HepG2 (cell line): ENCODE measurements around the gene TBC1D22A. TPM values are rescaled to one million over a fixed set of nuclear protein-coding genes. Genes with fewer than 3 reads are reported as not detected.

Experiments used
- AHR ChIP-seq: IDR thresholded peaks from 2 replicates; pipeline ENCODE4 v1.6.1; 2018; ENCODE audit warnings: missing genetic modification reagents, missing compliant biosample characterization
- CEBPZ ChIP-seq: IDR thresholded peaks from 2 replicates; pipeline ENCODE4 v1.6.1; 2012; ENCODE audit warnings: low read length, improper control_type of control experiment
- ERF ChIP-seq: IDR thresholded peaks from 2 replicates; pipeline ENCODE4 v1.6.1; 2018; ENCODE audit warnings: missing biosample characterization, missing genetic modification reagents
- ESRRA ChIP-seq: sonication (generic); formaldehyde crosslinking; IDR thresholded peaks from 2 replicates; pipeline ENCODE4 v1.5.1; 2020; ENCODE audit warnings: mild to moderate bottlenecking, low read depth, missing genetic modification reagents
- GLMP ChIP-seq: sonication (generic); formaldehyde crosslinking; IDR thresholded peaks from 2 replicates; pipeline ENCODE4 v1.9.0; 2021; ENCODE audit warnings: missing genetic modification reagents, mild to moderate bottlenecking, borderline replicate concordance
- HCFC1 ChIP-seq: fragments of 150-350 bp; IDR thresholded peaks from 2 replicates; pipeline ENCODE4 v1.6.1; 2014; ENCODE audit warnings: low read depth, low read length
- HOXD1 ChIP-seq: sonication (generic); formaldehyde crosslinking; IDR thresholded peaks from 2 replicates; pipeline ENCODE4 v1.5.0; 2020; ENCODE audit warnings: missing genetic modification reagents
- NRL ChIP-seq: sonication (generic); formaldehyde crosslinking; IDR thresholded peaks from 2 replicates; pipeline ENCODE4 v1.5.0; 2020; ENCODE audit warnings: missing genetic modification reagents, mild to moderate bottlenecking, moderate library complexity, borderline replicate concordance
- PAX8 ChIP-seq: sonication (generic); formaldehyde crosslinking; IDR thresholded peaks from 2 replicates; pipeline ENCODE4 v1.8.0; 2022; ENCODE audit warnings: mild to moderate bottlenecking, missing genetic modification reagents, borderline replicate concordance
- PBX3 ChIP-seq: sonication (generic); formaldehyde crosslinking; IDR thresholded peaks from 2 replicates; pipeline ENCODE4 v1.8.1; 2023; ENCODE audit warnings: missing genetic modification reagents, inconsistent platforms, borderline replicate concordance
- POGZ ChIP-seq: sonication (generic); formaldehyde crosslinking; IDR thresholded peaks from 2 replicates; pipeline ENCODE4 v1.4.0; 2020; ENCODE audit warnings: mild to moderate bottlenecking, missing genetic modification reagents
- RNF219 ChIP-seq: sonication (generic); formaldehyde crosslinking; IDR thresholded peaks from 2 replicates; pipeline ENCODE4 v1.5.0; 2020; ENCODE audit warnings: mild to moderate bottlenecking, missing genetic modification reagents
- ZBTB7B ChIP-seq: sonication (generic); formaldehyde crosslinking; IDR thresholded peaks from 2 replicates; pipeline ENCODE4 v1.4.0; 2020; ENCODE audit warnings: missing genetic modification reagents
- ZNF20 ChIP-seq: sonication (generic); formaldehyde crosslinking; IDR thresholded peaks from 2 replicates; pipeline ENCODE4 v1.4.0; 2020; ENCODE audit warnings: mild to moderate bottlenecking, moderate library complexity, missing genetic modification reagents
- ZNF256 ChIP-seq: sonication (generic); formaldehyde crosslinking; conservative IDR thresholded peaks from 2 replicates; pipeline ENCODE4 v1.4.0; 2020; ENCODE audit warnings: missing genetic modification reagents
- ZNF441 ChIP-seq: sonication (generic); formaldehyde crosslinking; IDR thresholded peaks from 2 replicates; pipeline ENCODE4 v1.7.0; 2021; ENCODE audit warnings: missing genetic modification reagents, borderline replicate concordance
- ZNF510 ChIP-seq: sonication (generic); formaldehyde crosslinking; IDR thresholded peaks from 2 replicates; pipeline ENCODE4 v1.4.0; 2020; ENCODE audit warnings: low read depth, mild to moderate bottlenecking, missing genetic modification reagents
- ZNF550 ChIP-seq: sonication (generic); formaldehyde crosslinking; IDR thresholded peaks from 2 replicates; pipeline ENCODE4 v1.4.0; 2020; ENCODE audit warnings: mild to moderate bottlenecking, missing genetic modification reagents, borderline replicate concordance
- ZNF567 ChIP-seq: sonication (generic); formaldehyde crosslinking; IDR thresholded peaks from 2 replicates; pipeline ENCODE4 v1.8.1; 2023; ENCODE audit warnings: mild to moderate bottlenecking, missing genetic modification reagents, borderline replicate concordance
- ZNF775 ChIP-seq: sonication (generic); formaldehyde crosslinking; IDR thresholded peaks from 2 replicates; pipeline ENCODE4 v1.4.0; 2020; ENCODE audit warnings: missing genetic modification reagents, mild to moderate bottlenecking, moderate library complexity, borderline replicate concordance
- ZNF777 ChIP-seq: sonication (generic); formaldehyde crosslinking; IDR thresholded peaks from 2 replicates; pipeline ENCODE4 v1.4.0; 2020; ENCODE audit warnings: missing genetic modification reagents
- ZNF83 ChIP-seq: sonication (generic); formaldehyde crosslinking; IDR thresholded peaks from 2 replicates; pipeline ENCODE4 v1.4.0; 2020; ENCODE audit warnings: missing genetic modification reagents, mild to moderate bottlenecking, borderline replicate concordance
- ZSCAN21 ChIP-seq: sonication (generic); formaldehyde crosslinking; IDR thresholded peaks from 2 replicates; pipeline ENCODE4 v1.8.0; 2022; ENCODE audit warnings: mild to moderate bottlenecking, missing genetic modification reagents, moderate library complexity, borderline replicate concordance
- polyA plus RNA-seq, 8 experiments: library from polyadenylated mRNA; depleted of rRNA in 3 of 8; stranded (reverse) in 7 of 8; unstranded in 1 of 8; fragments of >200 nt; fragmentation: Illumina TruSeq in 4 of 8; extraction: Trizol in 4 of 8; gene quantifications; 2 replicates each; pipeline versions ENCODE4 v1.2.1 to v1.2.3, GENCODE V29; 2011 to 2016; ENCODE audit warnings: low read depth in 4 of 8, missing spikeins in 1 of 8, mixed read lengths in 1 of 8; ENCODE audit not compliant: insufficient read depth in 1 of 8
- total RNA-seq, 5 experiments: library from RNA; depleted of rRNA; stranded (reverse); fragments of >200 nt; fragmentation: Illumina TruSeq; extraction: Trizol; gene quantifications; 2 replicates each; pipeline ENCODE4 v1.2.3, GENCODE V29; 2016; ENCODE audit warnings: low read depth in 1 of 5

Gene TBC1D22A
- total and polyA plus RNA-seq, 2 of the 13 experiments (the other 11 are each of a cell fraction or from before 2014, with no cell fraction given) = 17.3 to 18.0 TPM

- TF ChIP-seq HCFC1 (no peak), AHR (CRISPR knock-in tag) (no peak), RNF219 (CRISPR knock-in tag) (no peak), ZNF550 (CRISPR knock-in tag) (no peak), ZNF510 (CRISPR knock-in tag) (no peak), ZSCAN21 (CRISPR knock-in tag) (0 out of 2 replicates have a peak, but pooled peaks have one; percentile 11), ZNF256 (no peak), ZNF777 (CRISPR knock-in tag) (no peak), ZNF83 (CRISPR knock-in tag) (no peak), HOXD1 (CRISPR knock-in tag) (no peak), ZBTB7B (CRISPR knock-in tag) (no peak), PAX8 (CRISPR knock-in tag) (0 out of 2 replicates have a peak, but pooled peaks have one; percentile 34), POGZ (no peak), ERF (0 out of 2 replicates have a peak, but pooled peaks have one; percentile 6), ZNF775 (CRISPR knock-in tag) (no peak), PBX3 (CRISPR knock-in tag) (no peak), CEBPZ (no peak), NRL (CRISPR knock-in tag) (no peak), ESRRA (peak; percentile 77; the same call in 1 of the 2 replicates), ZNF441 (no peak), ZNF567 (CRISPR knock-in tag) (no peak), ZNF20 (CRISPR knock-in tag) (no peak), GLMP (CRISPR knock-in tag) (no peak)
These were observed 24.3 kb upstream of the TBC1D22A start, which contains the start of gene CERK (continued) for GRCh38 chr22:46737976-46738646.
